Glutamatergic neuron (in vitro differentiated cells): Measurements from ENCODE around the gene LZTR1. TPM values are rescaled to one million over a fixed set of nuclear protein-coding genes. Genes with fewer than 3 reads are reported as not detected.

ENCODE experiments used
- DNase-seq: peaks from one replicate; pipeline ENCODE4 v3.0.0; 2022
- H3K27ac Mint-ChIP-seq: one replicate; pipeline ENCODE4 v1.8.0; 2020; ENCODE audit warnings: mild to moderate bottlenecking, mixed read lengths, inconsistent platforms; ENCODE audit not compliant: unreplicated experiment
- H3K27me3 Mint-ChIP-seq: one replicate; pipeline ENCODE4 v1.8.0; 2020; ENCODE audit warnings: mild to moderate bottlenecking, moderate library complexity, mixed read lengths, inconsistent platforms; ENCODE audit not compliant: unreplicated experiment
- H3K36me3 Mint-ChIP-seq: one replicate; pipeline ENCODE4 v1.8.0; 2020; ENCODE audit warnings: mild to moderate bottlenecking, mixed read lengths, inconsistent platforms; ENCODE audit not compliant: unreplicated experiment
- H3K4me1 Mint-ChIP-seq: one replicate; pipeline ENCODE4 v1.8.0; 2020; ENCODE audit warnings: mild to moderate bottlenecking, low read depth, mixed read lengths, inconsistent platforms; ENCODE audit not compliant: unreplicated experiment
- H3K4me3 Mint-ChIP-seq: one replicate; pipeline ENCODE4 v1.8.0; 2020; ENCODE audit warnings: mild to moderate bottlenecking, mixed read lengths, inconsistent platforms; ENCODE audit not compliant: unreplicated experiment
- H3K9me3 Mint-ChIP-seq: one replicate; pipeline ENCODE4 v1.8.0; 2020; ENCODE audit warnings: mild to moderate bottlenecking, moderate library complexity, mixed read lengths, inconsistent platforms; ENCODE audit not compliant: unreplicated experiment
- total RNA-seq: library from RNA; stranded (reverse); fragmentation: NEBNext Ultra II Directional; extraction: Animal tissue kit (Norgen Biotek cat#: 25700); gene quantifications from one replicate; pipeline ENCODE4 v1.2.1, GENCODE V29; 2021; ENCODE audit not compliant: unreplicated experiment
- TF ChIP-seq, protein P1 (sequence below): fragments of 200-600 bp; sonication (generic); IDR thresholded peaks from one replicate; pipeline ENCODE4 v1.5.0; 2021; ENCODE audit not compliant: partially characterized antibody, unreplicated experiment

Gene LZTR1
- total RNA-seq, 1 donor from 2014 or later = 165 TPM

DNA sequence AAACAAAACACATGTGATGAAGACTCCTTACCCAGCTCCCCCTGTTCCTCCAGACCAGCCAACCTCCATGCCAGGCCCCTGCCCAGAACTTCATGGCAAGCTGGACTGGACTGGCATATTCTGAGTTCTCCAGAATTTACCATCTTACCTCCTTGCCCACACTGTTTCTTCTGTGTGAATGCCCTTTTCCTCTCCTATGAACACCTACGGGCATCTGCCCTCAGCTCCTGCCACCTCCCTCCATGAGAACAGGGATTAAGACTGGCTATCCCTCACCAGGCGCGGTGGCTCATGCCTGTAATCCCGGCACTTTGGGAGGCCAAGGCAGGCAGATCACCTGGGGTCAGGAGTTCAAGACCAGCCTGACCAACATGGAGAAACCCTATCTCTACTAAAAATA is 21.5 kb upstream of the LZTR1 start:
- Mint-ChIP-seq H3K27ac (no peak overlapping the region), H3K4me1 (peaks cover 11% of the 10 kb centered on the region), H3K27me3 (peaks cover 20% of the 10 kb centered on the region), H3K9me3 (peaks cover 8% of the 10 kb centered on the region), H3K4me3 (no peak overlapping the region), H3K36me3 (no peaks in the 10 kb centered on the region)
- TF ChIP-seq, protein P1, sequence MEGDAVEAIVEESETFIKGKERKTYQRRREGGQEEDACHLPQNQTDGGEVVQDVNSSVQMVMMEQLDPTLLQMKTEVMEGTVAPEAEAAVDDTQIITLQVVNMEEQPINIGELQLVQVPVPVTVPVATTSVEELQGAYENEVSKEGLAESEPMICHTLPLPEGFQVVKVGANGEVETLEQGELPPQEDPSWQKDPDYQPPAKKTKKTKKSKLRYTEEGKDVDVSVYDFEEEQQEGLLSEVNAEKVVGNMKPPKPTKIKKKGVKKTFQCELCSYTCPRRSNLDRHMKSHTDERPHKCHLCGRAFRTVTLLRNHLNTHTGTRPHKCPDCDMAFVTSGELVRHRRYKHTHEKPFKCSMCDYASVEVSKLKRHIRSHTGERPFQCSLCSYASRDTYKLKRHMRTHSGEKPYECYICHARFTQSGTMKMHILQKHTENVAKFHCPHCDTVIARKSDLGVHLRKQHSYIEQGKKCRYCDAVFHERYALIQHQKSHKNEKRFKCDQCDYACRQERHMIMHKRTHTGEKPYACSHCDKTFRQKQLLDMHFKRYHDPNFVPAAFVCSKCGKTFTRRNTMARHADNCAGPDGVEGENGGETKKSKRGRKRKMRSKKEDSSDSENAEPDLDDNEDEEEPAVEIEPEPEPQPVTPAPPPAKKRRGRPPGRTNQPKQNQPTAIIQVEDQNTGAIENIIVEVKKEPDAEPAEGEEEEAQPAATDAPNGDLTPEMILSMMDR = no peak
- DNase-seq = no peak

DNA sequence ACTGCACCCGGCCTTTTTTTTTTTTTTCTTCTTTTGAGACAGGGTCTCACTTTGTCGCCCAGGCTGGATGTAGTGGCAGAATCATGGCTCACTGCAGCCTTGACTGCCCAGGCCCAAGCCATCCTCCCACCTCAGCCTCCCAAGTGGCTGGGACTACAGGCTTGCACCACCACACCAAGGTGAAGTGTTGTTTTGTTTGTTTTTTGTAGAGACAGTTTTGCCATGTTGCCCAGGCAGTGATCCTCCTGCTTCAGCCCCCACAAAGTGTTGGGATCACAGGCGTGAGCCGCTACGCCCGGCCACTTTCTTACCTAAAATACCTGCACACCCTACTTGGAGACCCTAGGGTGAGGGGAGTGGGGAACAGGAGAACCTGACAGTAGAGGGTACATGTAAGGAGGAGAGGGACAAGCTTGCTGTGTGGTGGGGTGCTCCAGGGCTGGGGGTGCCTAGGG is 19.6 kb upstream of the LZTR1 start:
- H3K36me3 Mint-ChIP-seq = no peaks in the 10 kb centered on the region
- peak; percentile 8 for DNase-seq
- peaks cover 8% of the 10 kb centered on the region for H3K9me3 Mint-ChIP-seq
- H3K27ac Mint-ChIP-seq = no peak overlapping the region
- TF ChIP-seq, protein P1 = no peak
- H3K27me3 Mint-ChIP-seq = peaks cover 20% of the 10 kb centered on the region
- peaks cover 11% of the 10 kb centered on the region for H3K4me1 Mint-ChIP-seq
- no peak overlapping the region for H3K4me3 Mint-ChIP-seq

DNA sequence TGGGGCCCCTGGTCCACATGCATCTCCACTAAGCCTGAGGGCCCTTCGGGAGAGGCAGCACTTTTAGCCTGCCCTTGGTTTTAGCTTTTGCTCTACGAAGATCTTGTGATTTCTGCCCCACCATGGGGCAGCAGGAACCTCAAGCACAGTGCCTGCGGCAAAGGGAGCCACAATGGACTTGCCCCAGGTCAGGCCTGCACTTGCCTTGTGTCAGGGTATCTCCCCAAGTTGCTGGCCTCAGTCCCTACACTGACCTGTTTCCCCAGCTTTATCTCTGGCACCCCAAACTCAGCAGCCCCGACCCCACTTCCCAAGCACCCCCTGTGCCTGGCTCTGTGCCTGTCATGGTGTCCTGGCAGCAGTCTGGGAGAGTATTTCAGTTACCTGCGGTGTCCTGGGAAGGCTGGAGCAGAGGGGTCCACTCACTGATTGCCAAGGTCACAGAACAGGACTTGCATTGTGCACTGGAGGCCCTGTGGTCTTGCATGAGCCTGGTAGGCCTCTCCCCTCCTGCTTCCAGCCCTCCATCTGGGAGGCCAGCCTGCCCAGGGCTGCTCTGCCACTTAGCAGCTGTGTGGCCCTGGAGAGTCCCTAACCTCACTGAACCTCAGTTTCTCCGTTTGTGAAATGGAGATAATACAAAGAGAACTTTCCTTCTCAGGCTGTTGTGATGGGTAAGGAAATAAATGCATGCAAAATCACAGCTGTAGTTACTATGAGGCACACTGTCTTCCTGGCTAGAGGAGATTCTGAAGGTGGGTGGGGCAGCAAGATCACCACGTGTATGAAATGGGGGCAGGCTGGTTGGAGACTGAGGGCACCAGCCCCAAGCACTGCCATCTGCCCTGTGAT is 18.7 kb upstream of the LZTR1 start:
- Mint-ChIP-seq H3K4me1 (peaks cover 8% of the 10 kb centered on the region), H3K9me3 (peaks cover 5% of the 10 kb centered on the region), H3K27me3 (peaks cover 14% of the 10 kb centered on the region), H3K36me3 (no peaks in the 10 kb centered on the region), H3K27ac (no peak overlapping the region), H3K4me3 (no peak overlapping the region)
- TF ChIP-seq, protein P1 = no peak
- peak; percentile 9 for DNase-seq

DNA sequence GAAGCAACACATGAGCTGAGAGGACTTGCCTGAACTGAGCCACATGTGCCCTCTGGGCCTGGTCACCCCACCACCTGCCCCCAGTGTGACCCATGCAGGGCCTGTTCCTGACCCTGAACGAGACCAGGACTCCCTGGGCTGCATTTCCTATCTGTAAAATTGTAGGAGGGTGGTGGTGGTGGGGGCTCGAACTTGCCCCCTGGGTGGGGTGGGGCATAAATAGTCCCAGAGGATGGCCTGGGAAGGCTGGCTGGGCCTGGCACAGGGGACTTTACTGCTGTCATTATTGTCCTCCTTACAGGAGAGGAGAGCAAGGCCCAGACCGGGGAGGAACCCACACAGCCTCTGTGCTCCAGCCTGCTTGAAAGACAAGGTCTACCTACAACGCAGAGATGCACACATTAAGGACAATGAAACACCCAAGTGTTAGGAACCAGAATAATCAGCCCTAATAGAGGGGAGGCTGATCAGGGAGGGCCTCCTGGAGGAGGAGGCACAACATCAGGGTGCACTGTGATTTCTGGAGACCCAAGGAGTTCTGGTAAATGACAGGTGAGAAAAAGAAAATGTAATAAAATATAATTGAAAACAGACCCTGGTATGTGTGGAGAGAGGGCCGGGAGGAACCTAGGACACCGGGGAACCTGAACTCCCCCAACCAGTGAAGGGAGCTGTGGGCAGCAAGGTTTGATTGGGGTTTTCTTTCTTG is 17.9 kb upstream of the LZTR1 start:
- DNase-seq = peak; percentile 12
- Mint-ChIP-seq H3K9me3 (peaks cover 5% of the 10 kb centered on the region), H3K4me1 (peaks cover 8% of the 10 kb centered on the region), H3K27me3 (peaks cover 14% of the 10 kb centered on the region), H3K36me3 (no peaks in the 10 kb centered on the region), H3K27ac (no peak overlapping the region), H3K4me3 (peak overlapping the region; percentile 87)
- TF ChIP-seq, protein P1 = no peak

DNA sequence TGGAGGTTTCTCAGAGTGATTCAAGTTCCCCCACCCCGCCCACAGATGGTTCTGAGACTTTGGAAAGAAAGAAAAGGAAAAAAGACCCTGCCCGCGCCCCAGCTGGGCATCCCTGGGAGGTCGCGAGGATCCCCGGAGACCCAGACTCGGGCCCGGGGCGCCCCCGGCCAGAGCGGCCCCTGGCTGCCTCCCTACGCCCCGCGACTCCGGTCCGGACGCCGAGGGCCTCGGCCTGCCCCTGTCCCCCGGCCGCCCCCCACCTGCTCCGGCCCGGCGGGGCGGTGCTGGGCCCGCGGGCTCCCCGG is 17.3 kb upstream of the LZTR1 start:
- TF ChIP-seq, protein P1 = no peak
- Mint-ChIP-seq H3K27me3 (peaks cover 14% of the 10 kb centered on the region), H3K4me1 (peaks cover 8% of the 10 kb centered on the region), H3K4me3 (peak overlapping the region; percentile 87), H3K36me3 (no peaks in the 10 kb centered on the region), H3K9me3 (peaks cover 5% of the 10 kb centered on the region), H3K27ac (no peak overlapping the region)
- DNase-seq = peak; percentile 11
